CD4-positive, alpha-beta T cell treated with Interleukin-15 for 4 hours (primary cell): ENCODE results near the gene NLE1.

ENCODE experiments used
- DNase-seq: peaks from one replicate; pipeline ENCODE4 v3.0.0-alpha.2; 2020; ENCODE audit warnings: low spot score

Gene NLE1

GRCh38 chr17:35086931-35087573, 55.1 kb downstream of the NLE1 start:
- peak; percentile 31 for DNase-seq

- DNase-seq = no peak
Measured at GRCh38 chr17:35086164-35086563, 55.9 kb downstream of the NLE1 start.

- DNase-seq = no peak
Measured at GRCh38 chr17:35084987-35085386, 57.1 kb downstream of the NLE1 start.

- no peak for DNase-seq
Measured at GRCh38 chr17:35083071-35083470, 59.0 kb downstream of the NLE1 start.

GRCh38 chr17:35082073-35082657, 59.9 kb downstream of the NLE1 start:
- peak; percentile 59 for DNase-seq

- no peak for DNase-seq
Measured at GRCh38 chr17:35081638-35082037, 60.5 kb downstream of the NLE1 start.

- DNase-seq = no peak
Measured at GRCh38 chr17:35080536-35080935, 61.6 kb downstream of the NLE1 start.

- DNase-seq = no peak
Measured at GRCh38 chr17:35079547-35080423, 62.3 kb downstream of the NLE1 start.
